Sigmoid colon (tissue), 7 donors: ENCODE results near the gene ERBB2. TPM values are rescaled to one million over a fixed set of nuclear protein-coding genes. Genes with fewer than 3 reads are reported as not detected.
"Not testable (repeated sequence)": the region's sequence is repeated elsewhere in the genome, so short reads cannot be mapped to it uniquely, and the experiment has no call there.

Experiments
- DNase-seq: peaks from one replicate; pipeline ENCODE4 v3.0.0-alpha.2; 2019
- H3K27ac ChIP-seq, 4 donors: fragments of 200-600 bp; sonication (generic); one replicate each; pipeline ENCODE4 v1.5.1; 2016 to 2019; ENCODE audit warnings: mild to moderate bottlenecking in 1 of 4
- H3K27me3 ChIP-seq, 3 donors: fragments of 200-600 bp; sonication (generic); one replicate each; pipeline ENCODE4 v1.5.1; 2019; ENCODE audit warnings: mild to moderate bottlenecking in 1 of 3
- H3K36me3 ChIP-seq, 4 donors: fragments of 200-600 bp; sonication (generic); one replicate each; pipeline ENCODE4 v1.5.1; 2016 to 2019
- H3K4me1 ChIP-seq, 4 donors: fragments of 200-600 bp; sonication (generic); one replicate each; pipeline ENCODE4 v1.5.1; 2017 to 2019
- H3K4me3 ChIP-seq, 4 donors: fragments of 200-600 bp; sonication (generic); one replicate each; pipeline ENCODE4 v1.5.1; 2017 to 2019; ENCODE audit warnings: mild to moderate bottlenecking in 2 of 4, moderate library complexity in 1 of 4
- H3K9me3 ChIP-seq, 4 donors: fragments of 200-600 bp in 3 of 4; sonication (generic) in 3 of 4; one replicate each; pipeline versions ENCODE4 v1.5.1 to v1.6.1; 2013 to 2019
- EP300 ChIP-seq, 4 donors: sonication (generic); formaldehyde crosslinking; IDR thresholded peaks; one replicate each; pipeline ENCODE4 v1.6.1; 2017; ENCODE audit warnings: antibody characterized with exemption in 4 of 4
- POLR2A ChIP-seq, 2 donors: fragments of 450-650 bp; IDR thresholded peaks; one replicate each; pipeline ENCODE4 v1.6.1; 2016; ENCODE audit warnings: antibody characterized with exemption in 2 of 2, mild to moderate bottlenecking in 2 of 2, moderate library complexity in 2 of 2
- POLR2AphosphoS5 ChIP-seq, 4 donors: sonication (generic); formaldehyde crosslinking; IDR thresholded peaks; one replicate each; pipeline ENCODE4 v1.6.1; 2017; ENCODE audit warnings: antibody characterized with exemption in 4 of 4
- WGBS, 2 donors: extraction: QIAGEN DNeasy Blood & Tissue Kit; methylation state at CpG; one replicate each; pipeline ENCODE4 v1.1.7; 2013; 5-methylcytosine and 5-hydroxymethylcytosine counted together
- intact Hi-C: fragments of 100-400 bp; cut with DNase I; formaldehyde crosslinking; loops from one replicate; pipeline ENCODE4 v1.15.1; 2023
- polyA plus RNA-seq, 3 donors: library from polyadenylated mRNA; stranded (reverse); fragments of 200-250 nt; gene quantifications; one replicate each; pipeline ENCODE4 v1.2.3, GENCODE V29; 2013
- total RNA-seq, 4 donors: library from RNA; depleted of rRNA; stranded (reverse); fragments of >200 nt; gene quantifications; one replicate each; pipeline ENCODE4 v1.1.0, GENCODE V29; 2016
- TF ChIP-seq, protein P1 (sequence below), 4 experiments: fragments of 450-650 bp in 3 of 4; fragments of 200-600 bp in 1 of 4; IDR thresholded peaks; one replicate each; pipeline ENCODE4 v1.5.1; 2016 to 2019; ENCODE audit warnings: antibody characterized with exemption in 4 of 4, mild to moderate bottlenecking in 3 of 4, moderate library complexity in 2 of 4
- donor health status: healthy with polysubstance abuse.
- donor health status: Bipolar disorder and iron deficiency.
- donor health status: healthy.

The ERBB2 gene
- total and polyA plus RNA-seq, 7 donors, result 11.8 to 58.9 (median 21.0) TPM

DNA sequence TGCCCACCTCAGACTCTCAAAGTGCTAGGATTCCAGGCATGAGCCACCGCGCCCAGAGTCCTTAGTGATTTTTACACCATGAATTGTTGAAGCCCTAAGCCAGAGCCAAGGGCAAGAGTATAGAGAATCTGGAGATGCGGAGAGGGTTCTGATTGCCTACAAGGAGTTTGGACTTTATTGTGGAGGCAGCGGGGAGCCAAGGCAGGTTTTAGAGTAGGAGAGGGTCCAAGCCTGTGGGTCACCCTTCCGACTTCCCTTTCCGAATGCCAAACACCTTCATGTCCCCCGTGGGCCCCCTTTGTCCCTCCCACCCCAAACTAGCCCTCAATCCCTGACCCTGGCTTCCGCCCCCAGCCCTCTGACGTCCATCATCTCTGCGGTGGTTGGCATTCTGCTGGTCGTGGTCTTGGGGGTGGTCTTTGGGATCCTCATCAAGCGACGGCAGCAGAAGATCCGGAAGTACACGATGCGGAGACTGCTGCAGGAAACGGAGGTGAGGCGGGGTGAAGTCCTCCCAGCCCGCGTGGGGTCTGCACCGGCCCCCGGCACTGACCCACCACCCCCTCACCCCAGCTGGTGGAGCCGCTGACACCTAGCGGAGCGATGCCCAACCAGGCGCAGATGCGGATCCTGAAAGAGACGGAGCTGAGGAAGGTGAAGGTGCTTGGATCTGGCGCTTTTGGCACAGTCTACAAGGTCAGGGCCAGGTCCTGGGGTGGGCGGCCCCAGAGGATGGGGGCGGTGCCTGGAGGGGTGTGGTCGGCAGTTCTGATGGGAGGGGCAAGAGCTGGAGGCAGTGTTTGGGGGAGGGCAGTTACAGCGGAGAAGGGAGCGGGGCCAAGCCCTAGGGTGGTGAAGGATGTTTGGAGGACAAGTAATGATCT lies 23.3 kb downstream of the ERBB2 start:
- intact Hi-C loops, result no loop called here

GRCh38 chr17:39724731-39725130 lies 24.9 kb downstream of the ERBB2 start:
- Histone ChIP-seq H3K9me3 (no peaks in the 10 kb centered on the region), H3K4me3 (no peak overlapping the region), H3K36me3 (peaks cover 6 to 79% (median 22%) of the 10 kb centered on the region in 4 donors), H3K4me1 (peaks cover 0 to 9% (median 7%) of the 10 kb centered on the region in 4 donors), H3K27ac (no peak overlapping the region), H3K27me3 (no peaks in the 10 kb centered on the region)
- TF ChIP-seq POLR2AphosphoS5 (IDR thresholded peaks at IDR 0.05) (no peak), POLR2A (IDR thresholded peaks at IDR 0.05) (no peak), EP300 (IDR thresholded peaks at IDR 0.05) (no peak)
- TF ChIP-seq, protein P1, sequence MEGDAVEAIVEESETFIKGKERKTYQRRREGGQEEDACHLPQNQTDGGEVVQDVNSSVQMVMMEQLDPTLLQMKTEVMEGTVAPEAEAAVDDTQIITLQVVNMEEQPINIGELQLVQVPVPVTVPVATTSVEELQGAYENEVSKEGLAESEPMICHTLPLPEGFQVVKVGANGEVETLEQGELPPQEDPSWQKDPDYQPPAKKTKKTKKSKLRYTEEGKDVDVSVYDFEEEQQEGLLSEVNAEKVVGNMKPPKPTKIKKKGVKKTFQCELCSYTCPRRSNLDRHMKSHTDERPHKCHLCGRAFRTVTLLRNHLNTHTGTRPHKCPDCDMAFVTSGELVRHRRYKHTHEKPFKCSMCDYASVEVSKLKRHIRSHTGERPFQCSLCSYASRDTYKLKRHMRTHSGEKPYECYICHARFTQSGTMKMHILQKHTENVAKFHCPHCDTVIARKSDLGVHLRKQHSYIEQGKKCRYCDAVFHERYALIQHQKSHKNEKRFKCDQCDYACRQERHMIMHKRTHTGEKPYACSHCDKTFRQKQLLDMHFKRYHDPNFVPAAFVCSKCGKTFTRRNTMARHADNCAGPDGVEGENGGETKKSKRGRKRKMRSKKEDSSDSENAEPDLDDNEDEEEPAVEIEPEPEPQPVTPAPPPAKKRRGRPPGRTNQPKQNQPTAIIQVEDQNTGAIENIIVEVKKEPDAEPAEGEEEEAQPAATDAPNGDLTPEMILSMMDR (IDR thresholded peaks at IDR 0.05), result no peak
- no peak for DNase-seq
- intact Hi-C loops, result no loop called here
- 94 to 96% methylated on average over 13 of the region's 13 CpGs for WGBS, 2 donors

More for the DNA sequence above, 23.3 kb downstream of the ERBB2 start:
- H3K27ac ChIP-seq, result no peak overlapping the region
- H3K9me3 ChIP-seq, result no peaks in the 10 kb centered on the region
- WGBS, 2 donors, result 78 to 86% methylated on average over 34 of the region's 34 CpGs
- H3K4me1 ChIP-seq, result no peaks in the 10 kb centered on the region
- no peak for TF ChIP-seq EP300 (IDR thresholded peaks at IDR 0.05)
- TF ChIP-seq POLR2AphosphoS5 (IDR thresholded peaks at IDR 0.05), result no peak
- no peak for TF ChIP-seq POLR2A (IDR thresholded peaks at IDR 0.05)
- TF ChIP-seq, protein P1 (IDR thresholded peaks at IDR 0.05), result no peak
- H3K4me3 ChIP-seq, result no peak overlapping the region
- H3K36me3 ChIP-seq, result peaks cover 8 to 83% (median 17%) of the 10 kb centered on the region in 4 donors
- no peak for DNase-seq
- H3K27me3 ChIP-seq, result no peaks in the 10 kb centered on the region

DNA sequence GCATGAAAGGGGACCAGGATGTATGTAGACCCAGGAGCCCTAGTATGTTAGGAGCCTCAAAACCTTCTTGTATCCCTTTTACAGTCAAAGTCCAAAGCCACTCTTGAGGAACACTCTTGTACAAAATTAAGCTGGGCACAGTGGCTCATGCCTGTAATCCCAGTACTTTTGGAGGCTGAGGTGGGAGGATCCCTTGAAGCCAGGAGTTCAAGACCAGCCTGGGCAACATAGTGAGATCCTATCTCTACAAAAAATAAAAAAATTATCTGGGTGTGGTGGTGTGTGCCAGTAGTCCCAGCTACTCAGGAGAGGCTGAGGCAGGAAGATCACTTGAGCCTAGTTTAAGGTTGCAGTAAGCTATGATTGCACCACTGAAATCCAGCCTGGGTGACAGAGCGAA lies 26.1 kb downstream of the ERBB2 start:
- intact Hi-C loops, H3K27me3 ChIP-seq, DNase-seq, H3K27ac ChIP-seq, H3K9me3 ChIP-seq, H3K4me3 ChIP-seq: not testable (repeated sequence)
- Histone ChIP-seq H3K4me1 (peaks cover 0 to 12% (median 10%) of the 10 kb centered on the region in 4 donors), H3K36me3 (peaks cover 6 to 71% (median 22%) of the 10 kb centered on the region in 4 donors)
- WGBS, 2 donors, result 96 to 100% methylated on average over 1 of the region's 1 CpG

GRCh38 chr17:39726617-39727016 lies 26.8 kb downstream of the ERBB2 start:
- H3K9me3 ChIP-seq, result no peaks in the 10 kb centered on the region
- H3K27me3 ChIP-seq, result no peaks in the 10 kb centered on the region
- no peak overlapping the region for H3K4me3 ChIP-seq
- no peak for TF ChIP-seq EP300 (IDR thresholded peaks at IDR 0.05)
- TF ChIP-seq, protein P1 (IDR thresholded peaks at IDR 0.05), result no peak
- TF ChIP-seq POLR2AphosphoS5 (IDR thresholded peaks at IDR 0.05), result no peak
- TF ChIP-seq POLR2A (IDR thresholded peaks at IDR 0.05), result no peak
- WGBS, 2 donors, result 89 to 94% methylated on average over 9 of the region's 9 CpGs
- H3K27ac ChIP-seq, result no peak overlapping the region
- DNase-seq, result no peak
- peaks cover 6 to 71% (median 22%) of the 10 kb centered on the region in 4 donors for H3K36me3 ChIP-seq
- H3K4me1 ChIP-seq, result peaks cover 0 to 12% (median 10%) of the 10 kb centered on the region in 4 donors
- intact Hi-C loops, result no loop called here

- no peak overlapping the region for H3K27ac ChIP-seq
- intact Hi-C loops, result no loop called here
- peaks cover 6 to 62% (median 22%) of the 10 kb centered on the region in 4 donors for H3K36me3 ChIP-seq
- peaks cover 0 to 12% (median 10%) of the 10 kb centered on the region in 4 donors for H3K4me1 ChIP-seq
- no peaks in the 10 kb centered on the region for H3K27me3 ChIP-seq
- no peak overlapping the region for H3K4me3 ChIP-seq
- TF ChIP-seq POLR2AphosphoS5 (IDR thresholded peaks at IDR 0.05) (no peak), POLR2A (IDR thresholded peaks at IDR 0.05) (no peak), EP300 (IDR thresholded peaks at IDR 0.05) (no peak)
- TF ChIP-seq, protein P1 (IDR thresholded peaks at IDR 0.05), result no peak
- WGBS, 2 donors, result 64 to 83% methylated on average over 10 of the region's 10 CpGs
- DNase-seq, result no peak
- no peaks in the 10 kb centered on the region for H3K9me3 ChIP-seq
These were observed 27.7 kb downstream of the ERBB2 start for GRCh38 chr17:39727556-39727955.
